Gastrocnemius medialis (tissue), 4 donors: Measurements from ENCODE around the gene PIGZ. TPM values are rescaled to one million over a fixed set of nuclear protein-coding genes. Genes with fewer than 3 reads are reported as not detected.
"Not testable (repeated sequence)": the region's sequence is repeated elsewhere in the genome, so short reads cannot be mapped to it uniquely, and the experiment has no call there.

Experiments
- ATAC-seq, 2 donors: fragments of 150-250 bp; one replicate each; pipeline ENCODE4 v1.9.1; 2016
- DNase-seq, 2 donors: peaks; one replicate each; pipeline ENCODE4 v3.0.0-alpha.2; 2019
- H3K27ac ChIP-seq, 4 donors: fragments of 200-600 bp; sonication (generic); 1 replicate in 1 of 4; 2 replicates in 3 of 4; pipeline ENCODE4 v1.5.1; 2016 to 2018; ENCODE audit warnings: mild to moderate bottlenecking in 2 of 4, moderate library complexity in 1 of 4
- H3K27me3 ChIP-seq, 3 donors: fragments of 200-600 bp; sonication (generic) in 2 of 3; 1 replicate in 1 of 3; 2 replicates in 2 of 3; pipeline versions ENCODE4 v1.5.1 to v1.6.0; 2016 to 2019; ENCODE audit warnings: mild to moderate bottlenecking in 1 of 3, moderate library complexity in 1 of 3
- H3K36me3 ChIP-seq, 2 donors: fragments of 200-600 bp; sonication (generic) in 1 of 2; one replicate each; pipeline ENCODE4 v1.5.1; 2017 to 2018
- H3K4me1 ChIP-seq, 2 donors: fragments of 200-600 bp; sonication (generic) in 1 of 2; one replicate each; pipeline ENCODE4 v1.5.1; 2016 to 2017; ENCODE audit warnings: mild to moderate bottlenecking in 2 of 2
- H3K4me3 ChIP-seq, 4 donors: fragments of 200-600 bp; sonication (generic) in 3 of 4; 1 replicate in 1 of 4; 2 replicates in 3 of 4; pipeline ENCODE4 v1.5.1; 2016 to 2019; ENCODE audit warnings: mild to moderate bottlenecking in 2 of 4
- H3K9me3 ChIP-seq, 3 donors: fragments of 200-600 bp; sonication (generic) in 2 of 3; 1 replicate in 1 of 3; 2 replicates in 2 of 3; pipeline ENCODE4 v1.5.1; 2016 to 2019
- POLR2A ChIP-seq, 2 donors: fragments of 450-650 bp; IDR thresholded peaks; one replicate each; pipeline ENCODE4 v1.6.1; 2017; ENCODE audit warnings: antibody characterized with exemption in 2 of 2, mild to moderate bottlenecking in 2 of 2, moderate library complexity in 2 of 2
- in situ Hi-C, 4 donors: fragments of 200-750 bp; cut with MboI; loops; one replicate each; pipeline versions ENCODE4 v1.15.0 to v1.8.0; 2017; ENCODE audit warnings: low sequenced_read_pairs in 4 of 4
- intact Hi-C: fragments of 100-400 bp; cut with DNase I; formaldehyde crosslinking; loops from one replicate; pipeline ENCODE4 v1.15.1; 2023; ENCODE audit warnings: low total_unique reads
- total RNA-seq, 4 donors: library from RNA; depleted of rRNA; stranded (reverse); fragments of >200 nt; gene quantifications; one replicate each; pipeline versions ENCODE4 v1.1.0 to v1.2.3, GENCODE V29; 2016
- TF ChIP-seq, protein P1 (sequence below), 5 experiments: fragments of 450-650 bp in 3 of 5; fragments of 200-600 bp in 2 of 5; sonication (generic) in 2 of 5; IDR thresholded peaks in 4 of 5; conservative IDR thresholded peaks in 1 of 5; 1 replicate in 4 of 5; 2 replicates in 1 of 5; pipeline ENCODE4 v1.5.1; 2016 to 2019; ENCODE audit warnings: antibody characterized with exemption in 5 of 5, mild to moderate bottlenecking in 3 of 5, moderate library complexity in 3 of 5

Gene PIGZ
- total RNA-seq, 4 donors from 2014 or later = 2.3 to 7.5 (median 5.1) TPM

DNA sequence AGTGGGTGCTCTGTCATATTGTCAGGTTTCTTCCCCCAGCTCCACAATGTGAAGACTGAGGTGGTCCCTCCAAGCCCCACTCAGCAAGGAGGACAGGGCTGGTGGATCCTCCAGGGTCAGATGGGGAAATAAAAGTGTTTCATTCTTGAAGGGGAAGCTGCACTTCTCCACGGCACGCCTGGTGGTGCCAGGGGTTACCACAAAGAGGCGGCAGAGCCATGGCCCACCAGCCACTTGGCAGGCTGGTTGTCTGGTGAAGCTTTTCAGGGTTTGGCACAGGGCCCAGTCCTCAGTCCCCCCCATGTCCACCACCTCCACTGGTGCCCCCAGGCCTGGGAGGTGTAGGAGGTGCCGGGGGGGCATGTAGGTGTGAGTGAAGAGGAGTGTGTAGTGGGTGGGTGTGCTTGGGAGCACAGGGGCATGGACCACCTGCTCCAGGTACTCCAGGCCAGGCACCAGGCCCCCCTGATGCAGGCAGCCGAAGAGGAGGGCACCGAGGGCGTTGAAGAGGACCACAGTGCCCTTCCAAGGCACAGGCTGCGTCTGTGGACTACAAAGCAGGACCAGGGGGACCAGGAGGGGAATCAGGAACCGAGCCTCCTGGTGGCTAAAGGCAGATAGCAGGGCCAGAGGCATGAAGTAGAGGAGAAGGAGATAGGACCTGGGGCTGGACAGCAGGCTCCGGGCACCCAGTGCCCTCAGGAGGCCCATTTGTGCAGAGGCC is 21.3 kb downstream of the PIGZ start:
- peaks cover 11 to 19% of the 10 kb centered on the region in 2 donors for H3K4me1 ChIP-seq
- H3K27me3 ChIP-seq = no peaks in the 10 kb centered on the region
- H3K27ac ChIP-seq = no peak overlapping the region
- no peak for TF ChIP-seq POLR2A (IDR thresholded peaks at IDR 0.05)
- TF ChIP-seq, protein P1, sequence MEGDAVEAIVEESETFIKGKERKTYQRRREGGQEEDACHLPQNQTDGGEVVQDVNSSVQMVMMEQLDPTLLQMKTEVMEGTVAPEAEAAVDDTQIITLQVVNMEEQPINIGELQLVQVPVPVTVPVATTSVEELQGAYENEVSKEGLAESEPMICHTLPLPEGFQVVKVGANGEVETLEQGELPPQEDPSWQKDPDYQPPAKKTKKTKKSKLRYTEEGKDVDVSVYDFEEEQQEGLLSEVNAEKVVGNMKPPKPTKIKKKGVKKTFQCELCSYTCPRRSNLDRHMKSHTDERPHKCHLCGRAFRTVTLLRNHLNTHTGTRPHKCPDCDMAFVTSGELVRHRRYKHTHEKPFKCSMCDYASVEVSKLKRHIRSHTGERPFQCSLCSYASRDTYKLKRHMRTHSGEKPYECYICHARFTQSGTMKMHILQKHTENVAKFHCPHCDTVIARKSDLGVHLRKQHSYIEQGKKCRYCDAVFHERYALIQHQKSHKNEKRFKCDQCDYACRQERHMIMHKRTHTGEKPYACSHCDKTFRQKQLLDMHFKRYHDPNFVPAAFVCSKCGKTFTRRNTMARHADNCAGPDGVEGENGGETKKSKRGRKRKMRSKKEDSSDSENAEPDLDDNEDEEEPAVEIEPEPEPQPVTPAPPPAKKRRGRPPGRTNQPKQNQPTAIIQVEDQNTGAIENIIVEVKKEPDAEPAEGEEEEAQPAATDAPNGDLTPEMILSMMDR (IDR thresholded peaks at IDR 0.05 in 4 of 5, conservative IDR thresholded peaks at IDR 0.05 in 1 of 5) = no peak
- ATAC-seq (no peak), DNase-seq (no peak)
- intact Hi-C loops (no loop called here), in situ Hi-C loops (loop anchor here in 1 of 4 donors (10.0 to 25.0 kb wide), 2 partner anchors 212 to 385 kb away; partner anchors contain the start of genes FBXO45, PAK2 and WDR53)
- H3K9me3 ChIP-seq = no peaks in the 10 kb centered on the region
- H3K36me3 ChIP-seq = no peaks in the 10 kb centered on the region
- H3K4me3 ChIP-seq = no peak overlapping the region

DNA sequence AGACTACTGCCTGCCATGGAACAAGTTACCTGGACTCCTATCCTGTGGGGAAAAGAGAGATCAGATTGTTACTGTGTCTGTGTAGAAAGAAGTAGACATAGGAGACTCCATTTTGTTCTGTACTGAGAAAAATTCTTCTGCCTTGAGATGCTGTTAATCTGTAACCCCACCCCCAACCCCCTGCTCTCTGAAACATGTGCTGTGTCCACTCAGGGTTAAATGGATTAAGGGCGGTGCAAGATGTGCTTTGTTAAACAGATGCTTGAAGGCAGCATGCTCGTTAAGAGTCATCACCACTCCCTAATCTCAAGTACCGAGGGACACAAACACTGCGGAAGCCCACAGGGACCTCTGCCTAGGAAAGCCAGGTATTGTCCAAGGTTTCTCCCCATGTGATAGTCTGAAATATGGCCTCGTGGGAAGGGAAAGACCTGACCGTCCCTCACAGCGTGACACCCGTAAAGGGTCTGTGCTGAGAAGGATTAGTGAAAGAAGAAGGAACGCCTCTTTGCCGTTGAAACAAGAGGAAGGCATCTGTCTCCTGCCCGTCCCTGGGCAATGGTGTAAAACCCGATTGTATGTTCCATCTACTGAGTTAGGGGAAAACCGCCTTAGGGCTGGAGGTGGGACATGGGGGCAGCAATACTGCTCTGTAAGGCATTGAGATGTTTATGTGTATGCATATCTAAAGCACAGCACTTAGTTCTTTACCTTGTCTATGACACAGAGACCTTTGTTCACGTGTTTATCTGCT is 24.4 kb downstream of the PIGZ start:
- DNase-seq, H3K27ac ChIP-seq, intact Hi-C loops, H3K27me3 ChIP-seq, H3K9me3 ChIP-seq, ATAC-seq, H3K36me3 ChIP-seq: not testable (repeated sequence)
- Histone ChIP-seq H3K4me3 (peak overlapping the region in 1 of 4 donors; percentile 98), H3K4me1 (peaks cover 27 to 36% of the 10 kb centered on the region in 2 donors)
- in situ Hi-C loops = loop anchor here in 1 of 4 donors (10.0 to 25.0 kb wide), 2 partner anchors 209 to 382 kb away; partner anchors contain the start of genes FBXO45, PAK2 and WDR53

DNA sequence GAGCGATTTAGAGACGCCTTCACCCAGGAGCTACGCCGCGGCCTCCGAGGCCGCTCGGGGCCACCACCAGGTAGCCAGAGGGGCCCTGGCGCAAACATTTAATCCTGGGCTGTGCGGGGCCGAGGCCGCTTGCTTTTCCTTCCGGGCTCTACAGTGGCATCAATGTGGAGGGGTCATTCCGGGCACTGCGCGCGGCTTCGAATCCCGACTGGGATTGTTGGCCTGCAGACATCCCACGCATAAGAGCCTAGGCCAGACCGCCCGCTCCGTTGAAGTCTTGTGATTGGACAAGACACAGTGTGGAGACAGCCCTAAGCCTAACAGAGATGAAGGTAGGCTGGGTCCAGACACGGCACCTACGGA is 25.7 kb downstream of the PIGZ start:
- Histone ChIP-seq H3K27ac (peak overlapping the region; percentile 88 to 93 (median 92)), H3K4me1 (peaks cover 27 to 36% of the 10 kb centered on the region in 2 donors), H3K4me3 (peak overlapping the region; percentile 93 to 99 (median 98)), H3K36me3 (peaks cover 0 to 15% of the 10 kb centered on the region in 2 donors), H3K9me3 (no peaks in the 10 kb centered on the region), H3K27me3 (no peaks in the 10 kb centered on the region)
- in situ Hi-C loops (loop anchor here in 1 of 4 donors (10.0 to 25.0 kb wide), 2 partner anchors 208 to 381 kb away; partner anchors contain the start of genes FBXO45, PAK2 and WDR53), intact Hi-C loops (loop anchor here (1.0 to 2.0 kb wide), 4 partner anchors 26 to 374 kb away; partner anchors contain the start of genes FBXO45, PAK2, SENP5 and WDR53)
- TF ChIP-seq, protein P1 (IDR thresholded peaks at IDR 0.05 in 4 of 5, conservative IDR thresholded peaks at IDR 0.05 in 1 of 5) = no peak
- peak in 1 of 2 donors; percentile 5 for TF ChIP-seq POLR2A (IDR thresholded peaks at IDR 0.05)
- DNase-seq (no peak), ATAC-seq (peak; percentile 3 to 20)

DNA sequence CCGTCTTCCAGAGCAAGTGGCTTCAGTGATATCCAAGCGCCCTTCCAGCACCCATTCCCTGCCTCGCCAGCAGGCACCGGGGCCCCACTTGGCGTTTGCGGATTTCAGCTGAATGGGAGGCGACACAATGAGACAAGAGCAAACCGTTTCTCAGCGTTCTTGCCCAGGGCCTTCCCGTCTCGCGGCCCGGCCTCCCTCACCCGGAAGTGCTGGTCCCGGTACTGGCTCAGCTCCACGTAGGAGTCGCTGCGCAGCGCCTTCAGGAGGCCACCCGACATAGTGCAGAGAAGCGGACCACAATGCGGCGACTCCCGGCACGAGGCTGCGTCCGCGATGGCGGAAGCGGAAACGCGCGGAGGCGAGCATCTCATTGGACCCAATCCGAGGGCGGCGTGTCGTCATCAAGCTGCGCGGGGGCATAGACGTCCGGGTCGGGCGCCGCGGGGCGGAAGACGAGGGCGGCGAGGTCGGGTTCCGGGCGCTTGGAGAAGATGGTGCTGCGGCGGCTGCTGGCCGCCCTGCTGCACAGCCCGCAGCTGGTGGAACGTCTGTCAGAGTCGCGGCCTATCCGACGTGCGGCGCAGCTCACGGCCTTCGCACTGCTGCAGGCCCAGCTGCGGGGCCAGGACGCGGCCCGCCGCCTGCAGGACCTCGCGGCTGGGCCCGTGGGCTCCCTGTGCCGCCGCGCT is 26.3 kb downstream of the PIGZ start, which contains the start of gene NCBP2:
Gene NCBP2, minus strand, starts transcription at position 303 of the 689 bp plus-strand sequence. Its CDS starts 25 bp downstream, at position 278.
- peak; percentile 94 to 97 for ATAC-seq
- TF ChIP-seq, protein P1 (IDR thresholded peaks at IDR 0.05 in 4 of 5, conservative IDR thresholded peaks at IDR 0.05 in 1 of 5) = peak; percentile 56 to 77 (median 64)
- TF ChIP-seq POLR2A (IDR thresholded peaks at IDR 0.05) = peak; percentile 83 to 90
- H3K36me3 ChIP-seq = peaks cover 0 to 20% of the 10 kb centered on the region in 2 donors
- no peaks in the 10 kb centered on the region for H3K27me3 ChIP-seq
- intact Hi-C loops = loop anchor here (1.0 to 2.0 kb wide), 4 partner anchors 27 to 374 kb away; partner anchors contain the start of genes FBXO45, PAK2, SENP5 and WDR53
- H3K4me1 ChIP-seq = peaks cover 27 to 36% of the 10 kb centered on the region in 2 donors
- H3K27ac ChIP-seq = peak within 1 kb of the TSS; percentile 88 to 93 (median 92)
- no peaks in the 10 kb centered on the region for H3K9me3 ChIP-seq
- in situ Hi-C loops = loop anchor here in 1 of 4 donors (10.0 to 25.0 kb wide), 2 partner anchors 208 to 380 kb away; partner anchors contain the start of genes FBXO45, PAK2 and WDR53
- H3K4me3 ChIP-seq = peak within 1 kb of the TSS; percentile 93 to 99 (median 98)
- peak; percentile 96 to 98 for DNase-seq
